GM12875 (cell line): Measurements from ENCODE around the gene KCNG1.

ENCODE experiments used
- H3K4me3 ChIP-seq: one replicate; pipeline ENCODE4 v1.5.1; 2011; ENCODE audit warnings: low read depth, low read length, control low read depth
- TF ChIP-seq, protein P1 (sequence below): IDR thresholded peaks from 2 replicates; pipeline ENCODE4 v1.5.1; 2011; ENCODE audit warnings: low read depth, mild to moderate bottlenecking, control low read depth, inconsistent platforms, low read length, moderate library complexity, borderline replicate concordance; ENCODE audit not compliant: insufficient read depth

Gene KCNG1

DNA sequence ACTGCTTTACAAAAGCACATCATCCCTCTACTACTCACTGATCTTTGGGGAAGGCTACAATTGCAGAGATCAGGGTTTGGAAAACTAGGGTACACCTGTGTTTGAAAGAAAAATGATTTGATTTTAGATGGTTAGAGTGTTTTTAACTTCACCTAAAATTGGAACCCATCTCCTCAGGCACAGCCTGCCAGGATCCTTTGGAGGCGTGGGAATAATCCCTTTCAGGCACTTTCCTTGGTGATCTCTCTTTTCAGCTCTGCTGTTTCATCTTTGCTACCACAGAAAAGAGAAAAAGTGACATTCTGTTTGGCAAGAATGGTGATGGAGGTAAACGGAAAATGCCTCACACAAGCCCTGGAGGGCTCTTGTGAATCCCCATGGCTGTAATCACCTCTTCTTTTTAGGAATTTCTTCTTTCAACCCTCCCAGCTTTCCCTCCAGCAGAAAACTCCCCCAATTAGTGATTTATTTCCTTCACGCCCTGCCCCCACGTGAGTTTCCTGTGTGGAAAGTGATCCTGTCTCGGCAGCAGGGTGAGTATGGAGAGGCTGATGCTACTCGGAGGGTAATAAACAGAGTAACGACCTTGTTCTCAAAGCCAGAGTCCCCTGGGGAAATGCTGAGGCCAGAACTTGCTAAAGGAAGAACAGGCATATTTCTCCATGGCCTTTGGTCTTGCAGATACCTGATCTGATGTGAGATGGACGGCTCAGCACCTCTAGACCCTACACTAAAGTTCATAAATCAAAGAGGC is 9.2 kb downstream of the KCNG1 start:
- TF ChIP-seq, protein P1, sequence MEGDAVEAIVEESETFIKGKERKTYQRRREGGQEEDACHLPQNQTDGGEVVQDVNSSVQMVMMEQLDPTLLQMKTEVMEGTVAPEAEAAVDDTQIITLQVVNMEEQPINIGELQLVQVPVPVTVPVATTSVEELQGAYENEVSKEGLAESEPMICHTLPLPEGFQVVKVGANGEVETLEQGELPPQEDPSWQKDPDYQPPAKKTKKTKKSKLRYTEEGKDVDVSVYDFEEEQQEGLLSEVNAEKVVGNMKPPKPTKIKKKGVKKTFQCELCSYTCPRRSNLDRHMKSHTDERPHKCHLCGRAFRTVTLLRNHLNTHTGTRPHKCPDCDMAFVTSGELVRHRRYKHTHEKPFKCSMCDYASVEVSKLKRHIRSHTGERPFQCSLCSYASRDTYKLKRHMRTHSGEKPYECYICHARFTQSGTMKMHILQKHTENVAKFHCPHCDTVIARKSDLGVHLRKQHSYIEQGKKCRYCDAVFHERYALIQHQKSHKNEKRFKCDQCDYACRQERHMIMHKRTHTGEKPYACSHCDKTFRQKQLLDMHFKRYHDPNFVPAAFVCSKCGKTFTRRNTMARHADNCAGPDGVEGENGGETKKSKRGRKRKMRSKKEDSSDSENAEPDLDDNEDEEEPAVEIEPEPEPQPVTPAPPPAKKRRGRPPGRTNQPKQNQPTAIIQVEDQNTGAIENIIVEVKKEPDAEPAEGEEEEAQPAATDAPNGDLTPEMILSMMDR = no peak
- H3K4me3 ChIP-seq = no peak overlapping the region

GRCh38 chr20:51012357-51012756 is 10.6 kb downstream of the KCNG1 start:
- TF ChIP-seq, protein P1 = no peak
- H3K4me3 ChIP-seq = no peak overlapping the region

DNA sequence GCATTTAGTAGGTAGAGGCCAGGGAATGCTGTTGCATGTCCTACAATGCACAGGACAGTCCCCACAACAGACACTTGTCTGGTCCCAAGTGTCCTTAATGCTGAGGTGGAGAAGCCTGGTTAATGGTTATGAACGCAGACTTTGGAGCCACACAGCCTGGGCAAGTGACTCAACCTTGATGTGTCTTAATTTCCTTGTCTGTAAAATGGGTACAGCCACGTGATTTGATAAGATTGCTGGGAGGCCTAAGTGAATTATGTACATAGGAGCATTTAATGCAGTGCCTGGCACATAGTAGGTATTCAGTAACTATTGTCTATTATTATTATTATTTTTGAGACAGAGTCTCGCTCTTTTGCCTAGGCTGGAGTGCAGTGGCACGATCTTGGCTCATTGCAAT is 11.4 kb downstream of the KCNG1 start:
- H3K4me3 ChIP-seq = no peak overlapping the region
- TF ChIP-seq, protein P1 = no peak

GRCh38 chr20:51010932-51011331 is 12.0 kb downstream of the KCNG1 start:
- TF ChIP-seq, protein P1 = no peak
- H3K4me3 ChIP-seq = no peak overlapping the region

GRCh38 chr20:51010043-51010365 is 12.9 kb downstream of the KCNG1 start:
- H3K4me3 ChIP-seq = no peak overlapping the region
- TF ChIP-seq, protein P1 = no peak

DNA sequence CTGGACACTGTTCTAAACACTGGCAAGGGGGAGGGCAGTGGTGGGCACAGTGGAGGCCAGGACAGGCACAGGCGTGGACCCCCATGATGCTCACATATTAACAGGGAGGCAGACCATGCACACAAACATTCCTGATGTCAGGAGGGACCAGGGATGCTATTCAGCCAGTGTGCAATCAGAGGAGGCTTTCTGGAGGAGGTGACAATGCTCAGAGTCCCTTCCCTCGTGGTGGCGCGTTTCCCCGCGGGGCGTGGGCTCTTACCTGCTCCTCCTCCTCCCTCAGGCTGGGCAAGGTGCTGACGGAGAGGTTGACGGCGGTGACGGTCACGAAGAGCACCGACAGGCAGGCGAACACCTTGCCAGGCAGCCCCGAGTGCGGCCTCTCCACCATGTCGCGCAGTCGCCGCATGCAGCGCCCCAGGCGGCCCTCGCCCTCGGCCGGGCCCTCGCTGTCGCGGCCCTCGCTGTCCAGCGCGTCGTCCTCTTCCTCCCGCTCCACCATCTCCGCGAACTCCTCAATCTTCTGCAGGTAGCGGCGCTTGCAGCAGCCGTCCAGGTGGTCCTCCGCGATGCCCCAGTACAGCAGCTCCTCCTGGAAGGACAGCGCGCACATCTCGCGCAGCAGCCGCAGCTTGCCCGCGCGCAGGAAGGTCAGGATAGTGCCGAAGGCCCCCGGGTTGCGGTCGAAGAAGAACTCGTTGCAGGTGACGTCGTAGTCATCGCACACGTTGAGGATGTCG is 13.4 kb downstream of the KCNG1 start:
- TF ChIP-seq, protein P1 = no peak
- no peak overlapping the region for H3K4me3 ChIP-seq

GRCh38 chr20:51008718-51009117 is 14.2 kb downstream of the KCNG1 start:
- TF ChIP-seq, protein P1 = no peak
- H3K4me3 ChIP-seq = no peak overlapping the region
